ENCODE results near the gene EIF2B4. TPM values are rescaled to one million over a fixed set of nuclear protein-coding genes. Genes with fewer than 3 reads are reported as not detected.

EIF2B4 gene
- total and polyA plus RNA-seq, 2 donors (not counting 1 experiment from before 2014, with no cell fraction given), result 28.6 to 29.8 TPM

GRCh38 chr2:27351802-27352598 lies 18.1 kb downstream of the EIF2B4 start:
- no peaks in the 10 kb centered on the region for H3K9me3 ChIP-seq (ENCODE audit: control insufficient read depth, insufficient read depth, low read depth, low read length)
- no peak for TF ChIP-seq CTCF (conservative IDR thresholded peaks at IDR 0.05 in 1 of 2, IDR thresholded peaks at IDR 0.05 in 1 of 2; ENCODE audit: low read depth in 1 of 2, low read length in 2 of 2)
- no peak for TF ChIP-seq EZH2 (IDR thresholded peaks at IDR 0.05; ENCODE audit: low read length, missing control alignments)
- peaks cover 64% of the 10 kb centered on the region for H3K79me2 ChIP-seq (ENCODE audit: control insufficient read depth, insufficient read depth, low read length)
- no peak overlapping the region for H3K4me2 ChIP-seq (ENCODE audit: extremely low read depth, insufficient read depth, low read length)
- H2AFZ ChIP-seq (ENCODE audit: low read length), result no peak overlapping the region
- H3K4me3 ChIP-seq (replicated peaks in 1 of 4; ENCODE audit: control extremely low read depth in 1 of 4, insufficient read depth in 1 of 4, low read depth in 3 of 4, low read length in 4 of 4), result no peak overlapping the region
- H4K20me1 ChIP-seq (ENCODE audit: control insufficient read depth, extremely low read depth, insufficient read depth, low read length), result no peaks in the 10 kb centered on the region
- H3K36me3 ChIP-seq (ENCODE audit: control insufficient read depth, insufficient read depth, low read length), result no peaks in the 10 kb centered on the region
- DNase-seq (ENCODE audit: low read depth in 2 of 2), result no peak
- no peak overlapping the region for H3K27ac ChIP-seq (ENCODE audit: insufficient read depth, low read length)
- no peaks in the 10 kb centered on the region for H3K27me3 ChIP-seq (ENCODE audit: control insufficient read depth, insufficient read depth, low read length)
- no peak overlapping the region for H3K9ac ChIP-seq (ENCODE audit: insufficient read depth, low read length)
- H3K4me1 ChIP-seq (ENCODE audit: control insufficient read depth, extremely low read depth, insufficient read depth, low read length), result peaks cover 5% of the 10 kb centered on the region

GRCh38 chr2:27350106-27350693 lies 19.9 kb downstream of the EIF2B4 start:
- no peaks in the 10 kb centered on the region for H3K27me3 ChIP-seq (ENCODE audit: control insufficient read depth, insufficient read depth, low read length)
- TF ChIP-seq CTCF (conservative IDR thresholded peaks at IDR 0.05 in 1 of 2, IDR thresholded peaks at IDR 0.05 in 1 of 2; ENCODE audit: low read depth in 1 of 2, low read length in 2 of 2) (no peak), EZH2 (IDR thresholded peaks at IDR 0.05; ENCODE audit: low read length, missing control alignments) (no peak)
- H3K79me2 ChIP-seq (ENCODE audit: control insufficient read depth, insufficient read depth, low read length), result peaks cover 62% of the 10 kb centered on the region
- H2AFZ ChIP-seq (ENCODE audit: low read length), result no peak overlapping the region
- no peak for DNase-seq (ENCODE audit: low read depth in 2 of 2)
- H3K9me3 ChIP-seq (ENCODE audit: control insufficient read depth, insufficient read depth, low read depth, low read length), result no peaks in the 10 kb centered on the region
- no peaks in the 10 kb centered on the region for H4K20me1 ChIP-seq (ENCODE audit: control insufficient read depth, extremely low read depth, insufficient read depth, low read length)
- no peak overlapping the region for H3K4me2 ChIP-seq (ENCODE audit: extremely low read depth, insufficient read depth, low read length)
- no peak overlapping the region for H3K27ac ChIP-seq (ENCODE audit: insufficient read depth, low read length)
- H3K36me3 ChIP-seq (ENCODE audit: control insufficient read depth, insufficient read depth, low read length), result no peaks in the 10 kb centered on the region
- no peak overlapping the region for H3K4me3 ChIP-seq (replicated peaks in 1 of 4; ENCODE audit: control extremely low read depth in 1 of 4, insufficient read depth in 1 of 4, low read depth in 3 of 4, low read length in 4 of 4)
- peaks cover 3% of the 10 kb centered on the region for H3K4me1 ChIP-seq (ENCODE audit: control insufficient read depth, extremely low read depth, insufficient read depth, low read length)
- H3K9ac ChIP-seq (ENCODE audit: insufficient read depth, low read length), result no peak overlapping the region

GRCh38 chr2:27347641-27348040 lies 22.5 kb downstream of the EIF2B4 start:
- Histone ChIP-seq H3K9ac (ENCODE audit: insufficient read depth, low read length) (no peak overlapping the region), H3K27me3 (ENCODE audit: control insufficient read depth, insufficient read depth, low read length) (no peaks in the 10 kb centered on the region), H3K4me1 (ENCODE audit: control insufficient read depth, extremely low read depth, insufficient read depth, low read length) (no peaks in the 10 kb centered on the region), H3K4me2 (ENCODE audit: extremely low read depth, insufficient read depth, low read length) (no peak overlapping the region), H3K36me3 (ENCODE audit: control insufficient read depth, insufficient read depth, low read length) (no peaks in the 10 kb centered on the region), H3K4me3 (replicated peaks in 1 of 4; ENCODE audit: control extremely low read depth in 1 of 4, insufficient read depth in 1 of 4, low read depth in 3 of 4, low read length in 4 of 4) (no peak overlapping the region), H3K27ac (ENCODE audit: insufficient read depth, low read length) (no peak overlapping the region), H3K79me2 (ENCODE audit: control insufficient read depth, insufficient read depth, low read length) (peaks cover 41% of the 10 kb centered on the region), H3K9me3 (ENCODE audit: control insufficient read depth, insufficient read depth, low read depth, low read length) (no peaks in the 10 kb centered on the region), H2AFZ (ENCODE audit: low read length) (no peak overlapping the region), H4K20me1 (ENCODE audit: control insufficient read depth, extremely low read depth, insufficient read depth, low read length) (no peaks in the 10 kb centered on the region)
- no peak for DNase-seq (ENCODE audit: low read depth in 2 of 2)
- TF ChIP-seq EZH2 (IDR thresholded peaks at IDR 0.05; ENCODE audit: low read length, missing control alignments) (no peak), CTCF (conservative IDR thresholded peaks at IDR 0.05 in 1 of 2, IDR thresholded peaks at IDR 0.05 in 1 of 2; ENCODE audit: low read depth in 1 of 2, low read length in 2 of 2) (no peak)

Data from fibroblast of lung (primary cell).